C4-2B (cell line): ENCODE measurements around the gene CBX5.

ENCODE experiments used
- ZFX ChIP-seq: fragments of 450-650 bp; IDR thresholded peaks from 2 replicates; pipeline ENCODE4 v1.6.1; 2017
- TF ChIP-seq, protein P1 (sequence below): fragments of 450-650 bp; conservative IDR thresholded peaks from 2 replicates; pipeline ENCODE4 v1.5.1; 2017; ENCODE audit warnings: mild to moderate bottlenecking

- TF ChIP-seq, protein P1, sequence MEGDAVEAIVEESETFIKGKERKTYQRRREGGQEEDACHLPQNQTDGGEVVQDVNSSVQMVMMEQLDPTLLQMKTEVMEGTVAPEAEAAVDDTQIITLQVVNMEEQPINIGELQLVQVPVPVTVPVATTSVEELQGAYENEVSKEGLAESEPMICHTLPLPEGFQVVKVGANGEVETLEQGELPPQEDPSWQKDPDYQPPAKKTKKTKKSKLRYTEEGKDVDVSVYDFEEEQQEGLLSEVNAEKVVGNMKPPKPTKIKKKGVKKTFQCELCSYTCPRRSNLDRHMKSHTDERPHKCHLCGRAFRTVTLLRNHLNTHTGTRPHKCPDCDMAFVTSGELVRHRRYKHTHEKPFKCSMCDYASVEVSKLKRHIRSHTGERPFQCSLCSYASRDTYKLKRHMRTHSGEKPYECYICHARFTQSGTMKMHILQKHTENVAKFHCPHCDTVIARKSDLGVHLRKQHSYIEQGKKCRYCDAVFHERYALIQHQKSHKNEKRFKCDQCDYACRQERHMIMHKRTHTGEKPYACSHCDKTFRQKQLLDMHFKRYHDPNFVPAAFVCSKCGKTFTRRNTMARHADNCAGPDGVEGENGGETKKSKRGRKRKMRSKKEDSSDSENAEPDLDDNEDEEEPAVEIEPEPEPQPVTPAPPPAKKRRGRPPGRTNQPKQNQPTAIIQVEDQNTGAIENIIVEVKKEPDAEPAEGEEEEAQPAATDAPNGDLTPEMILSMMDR, result no peak
- TF ChIP-seq ZFX, result no peak
These were observed 20.4 kb upstream of the CBX5 start for GRCh38 chr12:54300225-54300731.
